GM13976 (cell line): ENCODE data around the gene JUN.

ENCODE experiments used
- DNase-seq: peaks from one replicate; pipeline ENCODE4 v3.0.0; 2012; ENCODE audit warnings: low spot score
- in situ Hi-C: fragments of 300-500 bp; cut with MboI; formaldehyde crosslinking; loops from one replicate; pipeline ENCODE4 v1.12.0; 2022; ENCODE audit warnings: low sequenced_read_pairs, mixed read lengths, inconsistent platforms; ENCODE audit not compliant: unreplicated experiment
- TF ChIP-seq, protein P1 (sequence below): IDR thresholded peaks from 2 replicates; pipeline ENCODE4 v1.5.1; 2012; ENCODE audit warnings: borderline replicate concordance, mild to moderate bottlenecking; ENCODE audit not compliant: insufficient read depth; ENCODE audit errors: extremely low read depth, missing control alignments, control extremely low read depth

JUN gene

GRCh38 chr1:58765006-58765405, 18.8 kb downstream of the JUN start:
- in situ Hi-C loops = no loop called here
- TF ChIP-seq, protein P1, sequence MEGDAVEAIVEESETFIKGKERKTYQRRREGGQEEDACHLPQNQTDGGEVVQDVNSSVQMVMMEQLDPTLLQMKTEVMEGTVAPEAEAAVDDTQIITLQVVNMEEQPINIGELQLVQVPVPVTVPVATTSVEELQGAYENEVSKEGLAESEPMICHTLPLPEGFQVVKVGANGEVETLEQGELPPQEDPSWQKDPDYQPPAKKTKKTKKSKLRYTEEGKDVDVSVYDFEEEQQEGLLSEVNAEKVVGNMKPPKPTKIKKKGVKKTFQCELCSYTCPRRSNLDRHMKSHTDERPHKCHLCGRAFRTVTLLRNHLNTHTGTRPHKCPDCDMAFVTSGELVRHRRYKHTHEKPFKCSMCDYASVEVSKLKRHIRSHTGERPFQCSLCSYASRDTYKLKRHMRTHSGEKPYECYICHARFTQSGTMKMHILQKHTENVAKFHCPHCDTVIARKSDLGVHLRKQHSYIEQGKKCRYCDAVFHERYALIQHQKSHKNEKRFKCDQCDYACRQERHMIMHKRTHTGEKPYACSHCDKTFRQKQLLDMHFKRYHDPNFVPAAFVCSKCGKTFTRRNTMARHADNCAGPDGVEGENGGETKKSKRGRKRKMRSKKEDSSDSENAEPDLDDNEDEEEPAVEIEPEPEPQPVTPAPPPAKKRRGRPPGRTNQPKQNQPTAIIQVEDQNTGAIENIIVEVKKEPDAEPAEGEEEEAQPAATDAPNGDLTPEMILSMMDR = no peak
- no peak for DNase-seq

- no peak for DNase-seq
- TF ChIP-seq, protein P1 = no peak
- in situ Hi-C loops = no loop called here
Measured at GRCh38 chr1:58764294-58764978, 19.4 kb downstream of the JUN start.

DNA sequence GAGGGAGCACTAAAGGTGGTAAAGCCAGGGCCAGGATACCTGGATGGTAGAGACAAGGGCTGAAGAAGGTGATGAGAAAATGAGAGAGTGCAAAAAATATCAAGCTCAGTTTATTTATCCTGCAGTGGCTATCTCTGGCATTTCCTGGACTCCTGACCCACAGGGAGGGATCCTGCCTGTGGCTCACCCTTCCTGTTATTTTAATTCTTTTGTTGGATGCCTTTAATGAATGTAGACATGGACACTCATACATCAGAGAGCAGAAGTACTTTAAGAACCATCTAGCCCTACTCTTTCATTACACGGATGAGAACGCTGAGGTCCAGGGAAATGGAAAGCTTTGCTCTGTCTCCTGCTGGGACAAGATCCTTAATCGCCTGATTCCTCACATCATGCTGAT, 20.6 kb downstream of the JUN start:
- TF ChIP-seq, protein P1 = no peak
- DNase-seq = no peak
- in situ Hi-C loops = no loop called here

- no peak for DNase-seq
- in situ Hi-C loops = no loop called here
- TF ChIP-seq, protein P1 = no peak
Measured at GRCh38 chr1:58762806-58763205, 21.0 kb downstream of the JUN start.

- TF ChIP-seq, protein P1 = no peak
- in situ Hi-C loops = no loop called here
- DNase-seq = peak; percentile 38
Measured at GRCh38 chr1:58755468-58755872, 28.4 kb downstream of the JUN start.

- TF ChIP-seq, protein P1 = no peak
- in situ Hi-C loops = no loop called here
- no peak for DNase-seq
Measured at GRCh38 chr1:58754683-58755467, 29.0 kb downstream of the JUN start.
